RPMI7951 (cell line): Measurements from ENCODE around the gene DBR1. TPM values are rescaled to one million over a fixed set of nuclear protein-coding genes. Genes with fewer than 3 reads are reported as not detected.

ENCODE experiments used
- DNase-seq: peaks from one replicate; pipeline ENCODE4 v3.0.0-alpha.2; 2012; ENCODE audit warnings: low read depth
- total RNA-seq: library from RNA; depleted of rRNA; stranded (reverse); fragments of >200 nt; shearing (Covaris generic); gene quantifications from 2 replicates; pipeline ENCODE4 v1.2.3, GENCODE V29; 2014; rRNA removed

DBR1 gene, protein sequence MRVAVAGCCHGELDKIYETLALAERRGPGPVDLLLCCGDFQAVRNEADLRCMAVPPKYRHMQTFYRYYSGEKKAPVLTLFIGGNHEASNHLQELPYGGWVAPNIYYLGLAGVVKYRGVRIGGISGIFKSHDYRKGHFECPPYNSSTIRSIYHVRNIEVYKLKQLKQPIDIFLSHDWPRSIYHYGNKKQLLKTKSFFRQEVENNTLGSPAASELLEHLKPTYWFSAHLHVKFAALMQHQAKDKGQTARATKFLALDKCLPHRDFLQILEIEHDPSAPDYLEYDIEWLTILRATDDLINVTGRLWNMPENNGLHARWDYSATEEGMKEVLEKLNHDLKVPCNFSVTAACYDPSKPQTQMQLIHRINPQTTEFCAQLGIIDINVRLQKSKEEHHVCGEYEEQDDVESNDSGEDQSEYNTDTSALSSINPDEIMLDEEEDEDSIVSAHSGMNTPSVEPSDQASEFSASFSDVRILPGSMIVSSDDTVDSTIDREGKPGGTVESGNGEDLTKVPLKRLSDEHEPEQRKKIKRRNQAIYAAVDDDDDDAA
- total RNA-seq: 22.9 and 25.1 TPM in 2 replicates

DNA sequence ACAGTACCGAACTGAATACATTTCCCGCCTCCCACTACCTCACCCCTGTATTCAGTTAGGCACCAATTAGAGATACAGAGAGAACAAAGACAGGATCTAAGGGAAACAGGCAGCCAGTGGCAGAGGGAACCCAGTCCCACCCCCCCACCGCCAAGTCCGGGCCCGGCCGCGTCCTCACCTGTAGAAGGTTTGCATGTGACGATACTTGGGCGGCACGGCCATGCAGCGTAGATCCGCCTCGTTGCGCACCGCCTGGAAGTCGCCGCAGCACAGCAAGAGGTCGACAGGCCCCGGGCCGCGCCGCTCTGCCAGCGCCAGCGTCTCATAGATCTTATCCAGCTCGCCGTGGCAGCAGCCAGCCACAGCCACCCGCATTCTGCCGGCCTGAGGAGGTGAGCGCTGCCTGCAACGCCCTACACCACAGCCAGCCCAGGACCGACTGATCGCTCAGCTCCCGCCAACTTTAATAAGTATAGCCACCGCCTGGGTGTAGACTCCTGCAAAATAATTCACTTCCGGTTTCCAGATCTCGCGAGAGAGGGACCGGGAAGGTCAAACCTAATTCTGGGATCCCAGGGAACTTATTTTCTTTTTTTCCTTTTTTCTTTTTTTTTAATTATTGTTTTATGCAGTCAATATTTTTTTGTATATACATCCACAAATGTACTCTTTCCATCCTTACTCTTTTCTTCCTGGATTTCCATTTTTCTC, at the start of gene DBR1:
DBR1 (minus strand) TSS at position 501 of the 711 bp plus-strand sequence; CDS start at position 375, 126 bp downstream.
- peak; percentile 86 for DNase-seq

DNA sequence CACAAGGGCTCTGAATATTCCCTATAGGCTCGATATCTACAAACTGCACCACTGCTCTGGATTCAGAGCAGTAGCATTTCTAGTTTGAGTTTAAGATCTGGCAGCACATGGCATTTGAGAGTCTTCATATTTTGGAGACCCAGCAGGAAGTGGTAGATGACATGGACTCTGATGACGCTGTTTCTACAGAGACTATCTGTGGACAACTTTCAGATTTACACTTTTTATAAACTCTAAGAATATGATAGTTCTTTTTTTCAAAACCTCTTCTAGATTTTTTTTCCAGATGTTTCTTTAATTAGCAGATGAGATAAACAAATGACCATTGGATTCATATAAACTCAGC, 48.2 kb upstream of the DBR1 start:
- DNase-seq: no peak

DNA sequence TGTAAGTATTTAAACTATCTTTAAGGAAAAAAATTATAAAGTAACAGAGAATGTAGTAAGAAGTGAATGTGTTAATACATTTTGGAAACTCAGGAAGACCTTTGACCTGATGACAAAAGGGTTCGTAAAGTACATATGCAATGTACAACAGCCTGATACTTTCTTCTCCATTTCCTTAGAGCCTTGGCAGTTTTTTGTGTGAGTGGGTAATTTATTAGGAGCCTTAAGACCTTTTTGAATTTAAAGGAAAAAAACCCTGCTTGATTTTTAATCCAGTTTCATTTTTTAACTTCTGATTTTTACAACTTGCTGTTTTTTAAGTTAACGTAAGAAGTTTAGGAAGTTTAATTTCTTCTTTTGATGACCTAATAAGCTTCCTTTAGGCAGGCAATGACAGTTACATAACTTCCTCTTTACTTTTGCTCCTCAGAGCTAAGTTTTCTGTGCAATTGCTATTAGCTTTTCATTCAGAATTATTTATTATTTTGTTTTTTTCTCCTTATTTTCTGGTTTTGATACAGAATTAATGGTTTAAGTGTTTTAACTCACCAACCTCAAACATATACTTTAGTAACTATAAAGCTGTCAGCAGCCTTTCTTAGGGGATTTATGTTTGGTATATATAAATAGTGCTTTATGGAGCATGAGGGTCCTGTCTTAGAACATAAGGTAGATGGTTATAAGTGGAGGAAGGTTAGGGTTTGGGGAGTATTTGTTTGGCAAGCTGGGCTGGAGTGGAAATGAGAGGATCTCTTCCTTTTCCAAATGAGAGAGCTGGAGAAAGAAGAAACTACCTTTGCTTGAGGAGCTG, 47.6 kb upstream of the DBR1 start:
- DNase-seq: no peak

DNA sequence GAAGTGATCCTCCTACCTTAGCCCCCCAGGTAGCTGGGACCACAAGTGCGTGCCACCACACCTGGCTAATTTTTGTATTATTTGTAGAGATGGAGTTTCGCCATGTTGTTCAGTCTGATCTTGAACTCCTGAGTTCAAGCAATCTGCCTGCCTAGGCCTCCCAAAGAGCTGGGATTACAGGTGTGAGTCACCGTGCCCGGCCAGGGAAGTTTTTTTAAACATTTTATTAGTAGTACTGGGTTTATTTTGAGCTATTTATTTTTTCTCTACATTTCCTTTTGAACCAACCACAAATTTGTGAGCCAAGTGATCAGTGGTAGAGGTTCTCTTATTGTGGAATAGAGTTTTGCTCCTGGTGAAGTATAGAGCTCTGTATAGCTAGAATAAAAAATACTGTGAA, 46.1 kb upstream of the DBR1 start:
- no peak for DNase-seq

DNA sequence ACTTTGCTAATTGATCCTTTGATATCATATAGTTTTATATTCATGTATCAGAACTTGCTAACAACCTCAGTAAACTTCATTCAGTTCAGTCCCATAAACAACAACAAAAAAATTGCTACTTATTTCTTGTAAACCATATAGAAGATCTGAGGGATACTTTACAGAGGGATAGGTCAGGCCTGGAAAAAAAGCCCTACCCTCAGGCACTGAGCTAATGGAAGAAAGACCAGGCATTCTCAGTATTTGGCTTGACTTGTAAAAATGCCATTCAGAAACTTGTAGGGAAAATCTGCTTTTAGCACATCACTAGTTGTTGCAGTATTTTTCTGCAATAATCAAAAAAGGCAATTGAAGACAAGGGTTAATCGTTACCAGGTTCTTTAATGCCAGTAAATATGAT, 45.5 kb upstream of the DBR1 start:
- no peak for DNase-seq

DNA sequence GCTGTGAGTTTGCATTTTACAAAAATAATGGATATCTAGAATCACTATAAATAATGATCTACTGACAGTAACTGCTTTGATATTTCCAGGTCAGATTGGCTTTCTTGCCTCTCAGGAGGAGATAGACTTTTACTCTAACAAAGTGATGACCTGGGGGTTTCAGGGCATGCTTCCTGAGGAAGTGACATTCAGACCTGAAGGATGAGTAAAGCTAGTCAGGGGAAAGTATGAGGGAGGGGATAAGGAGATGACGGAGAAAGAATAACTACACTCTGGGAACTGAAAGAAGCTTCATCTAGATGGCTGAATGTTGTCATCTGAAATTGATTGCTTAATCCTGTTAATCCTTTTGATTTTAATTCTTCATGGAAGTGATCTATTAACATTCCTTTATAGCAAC, 44.5 kb upstream of the DBR1 start:
- DNase-seq: no peak

DNA sequence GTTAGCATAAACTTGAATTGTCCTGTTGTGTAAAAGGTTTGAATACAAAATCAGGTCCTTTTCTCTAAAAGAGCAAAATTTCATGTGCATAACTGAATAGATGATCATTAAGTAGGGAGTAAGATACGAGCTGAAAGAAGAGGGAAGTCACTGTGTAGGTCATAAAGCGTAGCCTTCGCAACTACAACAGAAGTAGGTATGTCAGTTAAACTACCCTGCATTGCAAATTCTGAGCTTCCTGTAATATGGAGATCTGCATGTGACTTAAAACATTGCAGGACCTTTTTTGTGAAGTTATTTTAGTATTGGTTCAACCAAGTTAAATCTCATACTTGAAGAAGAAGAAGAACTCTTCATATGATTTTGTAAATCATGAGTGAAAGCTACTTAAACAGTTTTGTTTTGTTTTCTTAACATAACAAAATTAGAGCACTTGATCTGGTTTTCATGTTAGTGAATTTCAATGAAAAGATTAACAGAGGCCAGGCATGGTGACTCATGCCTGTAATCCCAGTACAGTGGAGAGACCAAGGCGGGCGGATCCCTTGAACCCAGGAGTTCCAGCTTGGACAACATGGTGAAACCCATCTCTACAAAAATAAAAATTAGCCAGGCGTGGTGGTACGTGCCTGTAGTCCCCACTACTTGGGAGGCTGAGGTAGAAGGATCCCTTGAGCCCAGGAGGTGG, 38.8 kb upstream of the DBR1 start:
- no peak for DNase-seq

DNA sequence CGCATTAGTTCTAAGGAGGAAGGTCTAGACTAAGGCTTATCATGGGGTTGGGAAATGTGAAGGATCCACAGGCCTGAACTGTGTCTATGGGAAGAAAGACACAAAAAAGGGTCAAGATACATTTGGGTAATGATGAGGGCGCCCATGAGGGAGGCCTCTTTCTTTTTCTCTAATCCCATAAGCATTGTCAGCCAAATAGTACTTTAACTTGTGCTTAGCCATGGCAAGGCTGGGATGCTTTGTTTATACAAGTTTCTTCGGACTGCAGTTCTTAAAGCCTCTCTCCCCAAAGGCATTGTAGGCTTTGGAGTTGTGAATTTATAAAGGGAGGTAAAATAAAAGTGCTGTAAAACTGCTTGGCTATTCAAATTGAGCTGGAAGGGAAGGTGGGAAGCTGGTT, 35.8 kb upstream of the DBR1 start:
- no peak for DNase-seq

DNA sequence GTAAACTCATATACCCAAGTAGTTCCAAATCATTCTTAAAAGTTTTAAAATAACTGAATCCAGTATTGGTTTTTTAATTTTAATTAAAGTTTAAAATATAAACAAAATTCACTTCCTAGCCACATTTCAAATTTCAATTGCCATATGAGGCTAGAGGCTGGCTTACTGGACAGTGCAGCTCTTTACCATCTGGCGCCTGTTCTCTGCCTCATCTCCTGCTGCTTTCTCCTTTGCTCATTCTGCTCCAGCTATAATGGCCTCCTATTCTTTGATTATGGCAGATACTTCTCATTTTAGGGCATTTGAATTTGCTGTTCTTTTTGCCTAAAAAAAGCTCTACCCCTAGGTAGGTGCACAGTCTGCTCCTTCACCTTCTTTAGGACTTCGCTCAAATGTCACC, 31.5 kb upstream of the DBR1 start:
- DNase-seq: no peak

DNA sequence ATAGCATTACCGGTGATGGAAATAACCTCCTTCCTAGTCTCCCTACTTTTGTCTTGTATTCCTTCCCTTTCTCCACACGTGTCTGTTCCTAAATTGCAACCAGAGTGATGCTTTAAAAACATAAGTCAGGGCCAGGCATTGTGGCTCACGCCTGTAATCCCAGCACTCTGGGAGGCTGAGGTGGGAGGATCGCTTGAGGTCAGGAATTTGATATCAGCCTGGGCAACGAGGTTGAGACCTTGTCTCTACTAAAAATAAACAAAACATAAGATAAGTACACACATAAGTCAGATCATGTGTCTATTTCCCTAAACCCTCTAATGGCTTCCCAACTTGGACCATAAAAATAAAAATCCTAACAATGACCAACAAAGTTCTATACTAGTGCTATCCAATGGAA, 30.8 kb upstream of the DBR1 start:
- DNase-seq: no peak

DNA sequence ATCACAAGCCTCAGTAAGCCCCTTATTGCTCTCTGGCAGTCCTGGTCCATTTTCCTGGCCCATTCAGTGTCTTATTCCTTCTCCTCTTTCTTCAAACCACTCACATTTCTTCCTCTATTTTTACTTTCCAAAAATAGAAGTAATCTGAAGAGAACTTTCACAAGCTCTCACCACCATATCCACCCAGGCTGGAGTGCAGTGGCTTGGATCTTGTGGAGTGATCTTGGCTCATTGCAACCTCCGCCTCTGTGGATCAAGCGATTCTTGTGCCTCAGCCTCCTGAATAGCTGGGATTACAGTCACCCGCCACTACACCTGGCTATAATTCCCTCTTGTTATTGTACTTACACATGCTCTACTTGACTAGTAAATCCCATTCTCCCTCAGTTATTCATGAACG, 29.2 kb upstream of the DBR1 start:
- DNase-seq: no peak

DNA sequence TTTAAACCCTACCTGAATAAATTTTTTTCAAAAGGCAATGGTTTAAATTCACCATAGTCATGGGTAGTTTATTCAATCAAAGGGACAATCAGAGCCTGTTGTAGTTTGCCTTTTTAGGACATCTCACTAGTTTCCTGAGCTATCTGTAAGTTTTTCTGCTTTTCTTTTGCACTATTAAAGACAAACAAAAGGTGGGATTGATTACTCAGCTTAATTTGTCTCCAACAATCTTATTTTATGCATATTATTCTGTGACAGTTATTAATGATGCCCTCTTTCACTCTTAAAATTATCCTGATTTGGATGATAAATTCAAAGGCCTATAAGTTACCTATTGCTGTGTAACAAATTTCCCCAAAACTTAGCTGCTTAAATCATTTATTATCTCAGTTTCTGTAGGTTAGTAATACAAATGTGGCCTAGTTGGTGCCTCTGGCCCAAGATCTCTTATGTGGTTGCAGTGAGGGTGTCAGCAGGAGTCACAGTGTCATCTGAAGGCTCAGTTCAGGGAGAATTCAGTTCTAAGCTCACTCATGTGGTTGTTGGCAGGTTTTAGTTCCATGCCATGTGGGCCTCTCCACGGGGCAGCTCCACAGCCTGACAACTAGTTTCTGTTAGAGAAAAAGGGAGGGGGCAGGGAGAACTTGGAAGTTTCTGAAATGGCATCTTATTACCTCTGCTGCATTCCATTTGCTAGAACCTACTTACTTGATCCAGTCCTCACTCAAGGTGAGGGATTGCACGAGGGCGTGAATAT, 28.4 kb upstream of the DBR1 start:
- no peak for DNase-seq

DNA sequence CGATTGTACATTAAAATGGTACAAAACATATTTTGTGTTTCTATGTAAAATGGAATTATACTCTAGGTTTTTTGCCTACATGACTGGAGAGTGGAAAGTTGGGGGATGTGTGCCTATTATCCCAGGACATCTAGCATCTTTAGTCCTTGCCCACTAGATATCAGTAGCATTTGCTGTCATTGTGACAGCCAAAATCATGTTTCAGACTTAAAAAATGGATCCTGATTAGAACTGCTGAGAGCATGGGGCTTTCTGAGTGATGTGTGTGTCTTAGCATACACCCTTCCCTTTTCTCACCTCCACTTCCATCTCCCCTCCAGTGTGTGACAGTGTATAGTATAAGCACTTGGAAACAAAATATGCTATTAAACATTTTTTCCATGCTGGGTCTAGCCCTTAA, 25.7 kb upstream of the DBR1 start:
- DNase-seq: no peak

DNA sequence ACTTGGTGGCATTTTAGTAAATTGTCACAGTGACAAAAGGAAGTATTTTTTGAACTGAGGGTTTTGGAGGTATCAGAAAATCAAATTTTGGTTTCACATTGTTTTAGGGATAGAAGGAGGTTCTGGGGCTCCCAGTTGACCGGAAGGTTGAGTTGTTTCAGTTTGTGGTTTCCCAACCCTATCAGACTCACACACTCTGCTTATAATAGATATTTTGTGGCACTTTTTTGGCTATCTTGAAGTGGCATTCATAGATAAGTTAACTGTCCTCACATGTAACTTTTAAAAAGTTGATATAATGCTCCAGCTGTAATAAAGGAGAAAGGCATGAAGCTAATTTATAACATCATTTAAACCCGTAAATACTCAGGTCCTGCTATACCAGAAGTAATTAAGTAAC, 25.1 kb upstream of the DBR1 start:
- no peak for DNase-seq

DNA sequence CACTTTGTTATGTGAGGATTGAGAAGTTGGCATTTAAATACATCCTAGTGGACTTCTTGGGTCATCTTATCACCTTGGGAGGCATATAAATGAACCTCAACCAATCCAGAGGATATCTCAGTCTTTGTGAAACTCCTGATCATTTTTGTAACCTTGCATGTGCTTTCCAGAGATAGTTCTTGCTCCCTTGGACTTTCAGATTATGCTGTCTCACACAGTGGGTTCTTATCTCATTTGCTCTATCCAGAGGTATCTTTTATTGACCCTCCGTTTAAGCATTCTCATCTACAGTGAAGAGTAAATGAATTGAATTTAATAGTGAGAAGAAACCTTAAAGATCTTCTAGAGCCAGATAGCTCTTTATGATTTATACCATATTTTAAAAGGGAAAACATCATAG, 22.8 kb upstream of the DBR1 start:
- no peak for DNase-seq

DNA sequence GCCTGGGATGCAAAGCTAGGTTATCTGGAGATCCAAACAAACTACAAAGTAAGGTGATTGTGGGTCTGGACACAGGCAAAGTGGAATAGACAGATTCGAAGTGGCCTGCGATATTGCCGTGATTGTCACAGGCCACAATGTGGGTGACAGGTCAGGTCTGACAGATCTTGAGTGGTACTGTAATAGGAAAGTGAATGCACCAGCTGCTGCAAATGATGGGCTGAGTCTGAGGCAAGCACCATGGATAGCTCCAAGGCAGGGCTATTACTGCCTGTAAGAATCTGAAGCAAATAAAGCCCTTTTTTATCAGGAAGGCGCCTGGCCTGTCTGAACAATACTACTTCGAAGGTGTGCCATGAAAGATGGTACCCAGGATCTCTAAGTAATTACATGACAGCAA, 22.3 kb upstream of the DBR1 start:
- DNase-seq: peak; percentile 26

DNA sequence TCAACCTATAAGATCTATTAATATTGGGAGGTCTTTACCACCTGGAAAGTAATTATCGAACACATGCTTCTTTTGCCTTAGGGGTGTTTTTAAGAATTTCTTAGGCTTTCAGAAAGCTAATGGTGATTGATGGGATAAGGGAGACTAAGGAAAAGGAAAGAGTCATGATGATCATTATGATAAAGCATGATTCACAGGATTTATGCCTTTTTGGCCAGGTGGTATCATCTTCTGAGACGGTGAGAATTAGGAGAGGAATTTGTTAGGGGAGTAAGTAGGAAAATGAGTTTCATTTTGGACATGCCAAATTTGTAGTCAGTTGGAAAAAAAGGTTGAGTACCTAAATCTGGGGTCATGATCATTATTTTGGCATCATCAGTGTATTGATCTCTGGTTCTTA, 21.3 kb upstream of the DBR1 start:
- no peak for DNase-seq

DNA sequence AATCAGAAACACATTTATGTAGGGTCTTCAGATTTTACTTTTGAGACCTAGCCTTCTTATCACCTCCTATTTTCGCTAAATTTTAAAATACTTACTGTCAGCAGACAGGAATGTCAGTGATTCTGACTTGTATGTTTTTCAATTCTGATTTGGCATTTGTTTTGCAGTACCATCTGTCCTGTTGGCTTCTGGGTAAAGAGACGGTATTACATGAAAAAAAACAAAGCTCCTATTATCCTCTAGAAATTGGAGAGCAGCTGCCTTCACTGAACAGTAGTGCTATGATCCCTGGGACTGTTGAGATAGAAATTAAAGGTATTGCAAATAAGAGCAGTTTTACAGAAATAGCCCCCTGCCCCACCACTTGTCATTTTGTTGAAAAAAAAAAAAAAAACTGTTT, 20.8 kb upstream of the DBR1 start:
- DNase-seq: no peak

DNA sequence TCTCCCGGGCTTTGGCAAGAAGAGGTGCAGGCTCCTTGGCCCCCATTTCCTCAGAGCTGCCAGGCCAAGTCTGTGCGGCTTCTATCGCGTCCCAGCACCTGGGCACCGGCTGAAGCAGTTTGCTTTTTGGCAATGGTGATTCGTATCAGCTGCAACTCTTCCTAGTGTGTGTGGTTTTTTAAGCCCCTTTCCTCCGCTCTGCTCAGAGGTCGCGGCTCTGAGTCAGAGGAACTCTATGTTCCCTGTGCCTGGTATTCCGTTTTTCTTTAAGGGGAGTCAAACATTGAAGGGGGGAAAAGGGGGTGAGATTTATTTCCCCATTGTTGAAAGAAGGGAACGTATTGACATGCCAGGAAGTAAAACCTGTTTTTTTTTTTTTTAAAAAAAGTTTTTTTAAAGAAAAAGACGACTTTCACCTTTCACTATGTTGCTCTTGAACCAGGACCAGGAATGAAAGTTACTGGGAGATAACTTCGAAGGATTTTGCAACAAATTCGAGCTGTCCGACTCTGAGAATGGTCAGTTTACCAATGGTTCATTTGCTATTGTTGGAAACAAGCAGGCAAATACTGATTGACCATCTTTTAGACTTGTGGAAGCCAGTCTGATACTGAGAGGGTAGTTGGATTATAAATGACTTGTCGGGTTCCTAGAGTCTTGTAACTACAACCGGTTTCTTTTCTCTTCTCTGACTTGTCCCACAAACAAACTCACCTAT, 13.5 kb upstream of the DBR1 start:
- DNase-seq: peak; percentile 64

DNA sequence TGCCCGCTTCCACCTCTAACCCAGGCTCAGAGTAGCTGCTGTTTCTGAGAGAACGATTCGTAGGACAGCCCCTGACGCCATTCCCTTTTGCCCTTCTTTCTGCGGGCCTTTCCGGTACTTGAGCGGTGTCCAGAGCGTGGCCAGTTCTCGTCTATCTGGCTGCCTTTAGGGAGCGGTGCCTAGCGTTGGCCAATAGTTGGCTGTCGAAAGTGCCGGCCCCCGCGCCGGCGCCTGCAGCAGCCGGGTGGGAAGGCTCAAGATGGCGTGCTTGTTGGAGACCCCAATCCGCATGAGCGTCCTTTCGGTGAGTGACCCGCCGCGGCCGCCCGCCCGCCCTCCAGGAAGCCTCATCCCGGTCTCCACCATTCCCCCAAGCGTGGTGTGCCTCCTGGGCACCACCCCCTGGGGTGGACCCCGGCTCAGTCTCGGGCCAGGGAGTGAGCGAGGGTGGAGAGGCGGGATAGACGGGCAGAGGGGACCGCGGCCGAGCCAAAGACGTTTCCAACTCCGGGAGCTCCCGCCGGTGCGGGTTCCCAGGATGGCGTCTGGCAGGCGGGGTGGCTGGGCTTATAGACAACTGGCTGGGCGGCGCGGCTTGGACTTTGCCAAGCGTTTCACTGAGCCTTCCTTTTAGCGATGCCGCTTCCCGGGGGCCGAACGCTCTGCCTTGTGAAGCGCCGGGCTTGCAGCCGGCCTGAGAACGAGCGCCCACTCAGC, 12.7 kb upstream of the DBR1 start, which contains the start of gene ARMC8:
ARMC8 (plus strand) TSS at position 6 of the 717 bp plus-strand sequence; CDS start at position 260, 254 bp downstream.
- peak; percentile 51 for DNase-seq
